Stimulated activated CD8-positive, alpha-beta memory T cell treated with anti-CD3 and anti-CD28 coated beads, Interleukin-15, amount 100 ng/mL, for 1 hour (primary cell): ENCODE results near the gene MRPL48.

ENCODE experiments used
- DNase-seq: peaks from one replicate; pipeline ENCODE4 v3.0.0-alpha.2; 2020; ENCODE audit warnings: low read depth

MRPL48 gene

DNA sequence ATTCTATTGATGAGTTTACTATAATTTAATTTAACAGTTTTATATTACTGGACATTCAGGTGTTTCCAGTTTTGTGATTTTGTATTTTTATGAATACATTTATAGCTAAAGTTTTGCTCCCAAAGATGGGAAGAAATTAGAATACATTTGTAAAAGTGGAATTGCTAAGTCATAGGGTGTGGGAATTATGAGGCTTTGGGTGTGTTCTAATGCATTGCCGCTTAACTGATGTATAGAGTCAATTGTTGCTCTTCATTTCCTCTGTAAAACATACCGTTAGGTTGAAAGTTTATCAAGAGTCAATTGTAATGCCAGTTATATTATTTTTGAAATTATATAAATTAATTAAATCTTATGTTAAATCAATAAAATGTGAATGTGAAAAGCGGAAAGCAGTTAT, 105.4 kb downstream of the MRPL48 start:
- no peak for DNase-seq

DNA sequence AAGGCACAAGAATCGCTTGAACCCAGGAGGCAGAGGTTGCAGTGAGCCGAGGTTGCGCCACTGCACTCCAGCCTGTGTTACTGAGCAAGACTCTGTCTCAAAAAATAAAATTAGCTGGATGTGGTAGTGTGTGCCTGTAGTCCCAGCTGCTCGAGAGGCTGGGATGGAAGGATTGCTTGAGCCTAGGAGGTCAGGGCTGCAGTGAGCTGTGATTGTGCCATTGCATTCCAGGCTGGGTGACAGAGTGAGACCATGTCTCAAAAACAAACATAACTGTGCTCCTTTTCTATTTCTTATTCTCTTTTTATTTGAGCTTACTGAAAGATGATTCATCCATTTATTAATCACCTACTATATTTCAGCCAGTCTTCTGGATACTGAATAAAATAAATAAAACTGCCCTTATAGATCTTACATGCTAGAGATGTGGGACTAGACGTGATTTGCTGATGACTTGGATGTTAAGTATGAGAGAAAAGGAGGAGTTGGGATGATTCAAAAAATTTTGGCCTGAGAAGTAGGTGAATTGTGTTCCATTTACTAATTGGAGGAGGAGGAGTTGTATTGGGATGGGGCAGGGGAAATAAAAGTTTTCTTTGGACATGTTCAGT, 107.2 kb downstream of the MRPL48 start:
- no peak for DNase-seq

DNA sequence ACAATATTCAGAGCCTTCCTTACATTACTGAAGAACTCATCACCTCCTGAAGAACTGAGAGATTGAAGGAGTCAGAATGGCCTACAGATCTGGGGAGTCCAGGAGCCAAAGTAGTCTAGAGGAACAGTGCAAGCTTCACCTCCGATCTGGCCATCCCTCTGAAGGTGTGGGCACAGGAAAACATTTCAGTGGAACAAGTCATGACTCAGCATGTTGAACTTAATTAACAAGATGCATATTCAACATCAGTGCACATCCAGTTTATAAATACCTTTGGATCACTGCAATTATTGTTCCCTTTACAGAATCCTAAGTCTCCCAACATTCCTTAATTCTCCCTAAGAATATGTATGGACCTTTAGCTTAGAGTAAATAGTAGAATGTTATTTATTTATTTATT, 114.6 kb downstream of the MRPL48 start:
- DNase-seq = no peak

DNA sequence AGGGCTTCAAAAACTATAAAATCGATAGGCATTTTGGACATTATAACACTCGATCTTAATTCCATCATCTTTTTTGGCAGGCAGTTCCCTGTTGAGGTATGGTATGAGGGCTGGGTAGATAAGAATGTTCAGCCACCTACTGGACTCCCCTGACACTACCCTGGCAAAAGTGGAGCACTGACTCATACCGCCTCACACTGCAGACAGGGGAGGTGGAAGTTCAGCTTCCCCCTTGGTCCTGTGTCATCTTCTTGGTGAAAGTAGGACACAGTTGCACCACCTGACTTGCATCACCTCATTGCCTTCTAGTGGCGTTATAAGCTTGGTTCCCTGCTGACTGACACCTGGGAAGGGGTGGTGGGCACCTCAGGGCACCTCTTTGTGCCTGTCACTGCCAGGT, 119.5 kb downstream of the MRPL48 start:
- DNase-seq = no peak

DNA sequence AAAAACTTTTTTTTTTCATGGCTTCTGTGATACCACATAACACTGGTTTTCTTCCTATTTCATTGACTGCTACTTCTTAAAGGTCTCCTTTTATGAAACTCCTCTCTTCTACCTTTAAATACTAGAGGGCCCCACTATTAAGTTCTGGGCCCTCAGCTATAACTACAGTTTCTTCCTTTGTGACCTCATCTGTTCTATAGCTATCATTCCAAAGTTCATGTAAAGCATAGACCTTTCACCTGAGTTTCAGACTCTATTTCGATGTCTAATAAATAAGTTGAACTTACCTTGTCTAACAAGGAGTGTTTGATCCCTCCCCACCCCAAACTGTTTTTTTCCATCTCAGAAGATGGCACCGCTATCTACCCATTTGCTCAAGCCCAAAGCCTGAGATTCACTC, 124.4 kb downstream of the MRPL48 start:
- no peak for DNase-seq

DNA sequence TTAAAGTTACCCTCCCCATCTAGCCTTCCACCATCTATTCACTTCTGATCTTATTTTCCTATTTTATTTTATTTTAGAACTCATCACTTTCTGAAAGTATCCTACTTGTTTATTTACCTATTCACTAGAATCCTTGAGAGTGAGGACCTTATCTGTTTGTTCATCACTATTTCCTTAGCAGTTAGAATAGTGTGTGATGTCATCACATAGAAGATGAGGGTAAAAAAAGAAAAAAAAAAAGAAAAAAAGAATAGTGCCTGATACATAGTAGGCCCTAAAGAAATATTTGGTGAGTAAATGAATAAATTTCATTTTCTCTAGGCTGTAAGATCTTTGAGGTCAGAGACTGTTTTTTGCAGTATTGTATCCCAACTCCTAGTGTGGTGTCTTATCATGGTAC, 125.8 kb downstream of the MRPL48 start:
- no peak for DNase-seq

DNA sequence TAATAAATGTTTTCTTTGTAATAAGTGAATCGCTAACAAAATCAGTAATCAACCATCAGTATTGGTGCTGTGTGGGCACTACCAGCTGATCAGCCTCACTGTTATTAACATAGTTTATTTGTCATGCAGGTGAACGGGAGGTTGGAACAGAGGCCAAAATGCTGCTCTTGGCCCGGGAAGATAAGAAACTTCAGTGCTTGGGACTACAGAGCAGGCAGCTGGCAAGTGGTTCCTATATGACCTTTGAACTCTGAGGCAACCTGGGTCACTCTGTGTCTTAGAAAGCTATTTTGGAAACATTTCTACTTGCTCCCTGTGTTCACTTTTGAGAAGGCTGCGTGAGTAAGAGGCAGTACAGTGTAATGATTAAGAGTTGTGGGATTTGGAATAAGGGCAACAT, 126.6 kb downstream of the MRPL48 start:
- DNase-seq = no peak
